Right renal pelvis (tissue), 4 donors: ENCODE data around the gene EDEM3. TPM values are rescaled to one million over a fixed set of nuclear protein-coding genes. Genes with fewer than 3 reads are reported as not detected.

Source experiments
- DNase-seq, 4 donors: peaks; one replicate each; pipeline ENCODE4 v3.0.0-alpha.2; 2013; ENCODE audit warnings: low read depth in 4 of 4, low spot score in 3 of 4, missing footprints in 1 of 4
- polyA plus RNA-seq, 4 donors: library from polyadenylated mRNA; unstranded; fragments of 120-200 nt; gene quantifications; one replicate each; pipeline ENCODE4 v1.2.1, GENCODE V29; 2013; ENCODE audit not compliant: insufficient read length in 4 of 4

EDEM3 gene
- polyA plus RNA-seq, 4 donors, result 32.3 to 40.3 (median 38.3) TPM

- DNase-seq, result no peak
Observed at GRCh38 chr1:184743062-184743756, 11.4 kb downstream of the EDEM3 start.

GRCh38 chr1:184740344-184740743, 14.3 kb downstream of the EDEM3 start:
- no peak for DNase-seq

GRCh38 chr1:184739796-184740195, 14.9 kb downstream of the EDEM3 start:
- DNase-seq, result no peak

GRCh38 chr1:184739070-184739469, 15.6 kb downstream of the EDEM3 start:
- DNase-seq, result no peak

GRCh38 chr1:184734980-184735379, 19.7 kb downstream of the EDEM3 start:
- DNase-seq, result no peak

- no peak for DNase-seq
Observed at GRCh38 chr1:184724843-184725242, 29.8 kb downstream of the EDEM3 start.

GRCh38 chr1:184716158-184716557, 38.5 kb downstream of the EDEM3 start:
- DNase-seq, result no peak

GRCh38 chr1:184709418-184709817, 45.2 kb downstream of the EDEM3 start:
- DNase-seq, result no peak

GRCh38 chr1:184708084-184708676, 46.5 kb downstream of the EDEM3 start:
- no peak for DNase-seq

GRCh38 chr1:184705271-184705670, 49.4 kb downstream of the EDEM3 start:
- no peak for DNase-seq

GRCh38 chr1:184701816-184702215, 52.8 kb downstream of the EDEM3 start:
- no peak for DNase-seq

GRCh38 chr1:184698969-184699368, 55.7 kb downstream of the EDEM3 start:
- DNase-seq, result no peak

- no peak for DNase-seq
Observed at GRCh38 chr1:184698016-184698415, 56.6 kb downstream of the EDEM3 start.

- DNase-seq, result no peak
Observed at GRCh38 chr1:184696403-184696802, 58.3 kb downstream of the EDEM3 start.

- no peak for DNase-seq
Observed at GRCh38 chr1:184695023-184695422, 59.6 kb downstream of the EDEM3 start.

- no peak for DNase-seq
Observed at GRCh38 chr1:184693011-184693410, 61.6 kb downstream of the EDEM3 start.

- DNase-seq, result peak; percentile 28 to 60 (median 53)
Observed at GRCh38 chr1:184691719-184692324, 62.8 kb downstream of the EDEM3 start.

GRCh38 chr1:184686540-184686939, 68.1 kb downstream of the EDEM3 start:
- DNase-seq, result peak in 1 of 4 donors; percentile 26

- no peak for DNase-seq
Observed at GRCh38 chr1:184685116-184685515, 69.5 kb downstream of the EDEM3 start.

GRCh38 chr1:184684285-184685074, 70.2 kb downstream of the EDEM3 start:
- no peak for DNase-seq

GRCh38 chr1:184682956-184683355, 71.7 kb downstream of the EDEM3 start:
- no peak for DNase-seq
